Glomerular endothelial cell (primary cell): ENCODE results near the gene ARHGAP10. TPM values are rescaled to one million over a fixed set of nuclear protein-coding genes. Genes with fewer than 3 reads are reported as not detected.
A peak's percentile ranks its signal among the peaks of the same experiment; 100 is the strongest.
"Not testable (repeated sequence)": the region's sequence is repeated elsewhere in the genome, so short reads cannot be mapped to it uniquely, and the experiment has no call there.

Experiments used
- DNase-seq: peaks from one replicate; pipeline ENCODE4 v3.0.0-alpha.2; 2011; ENCODE audit warnings: low read depth, low spot score; ENCODE audit errors: extremely low read depth
- total RNA-seq: library from RNA; depleted of rRNA; stranded (reverse); fragments of >200 nt; gene quantifications from 2 replicates; pipeline ENCODE4 v1.2.3, GENCODE V29; 2015

Gene ARHGAP10
- total RNA-seq, 1 donor from 2014 or later: 16.7 TPM

GRCh38 chr4:147885216-147885615 is 153.3 kb downstream of the ARHGAP10 start:
- DNase-seq: not testable (repeated sequence)

GRCh38 chr4:147891476-147892115 is 159.7 kb downstream of the ARHGAP10 start:
- no peak for DNase-seq

DNA sequence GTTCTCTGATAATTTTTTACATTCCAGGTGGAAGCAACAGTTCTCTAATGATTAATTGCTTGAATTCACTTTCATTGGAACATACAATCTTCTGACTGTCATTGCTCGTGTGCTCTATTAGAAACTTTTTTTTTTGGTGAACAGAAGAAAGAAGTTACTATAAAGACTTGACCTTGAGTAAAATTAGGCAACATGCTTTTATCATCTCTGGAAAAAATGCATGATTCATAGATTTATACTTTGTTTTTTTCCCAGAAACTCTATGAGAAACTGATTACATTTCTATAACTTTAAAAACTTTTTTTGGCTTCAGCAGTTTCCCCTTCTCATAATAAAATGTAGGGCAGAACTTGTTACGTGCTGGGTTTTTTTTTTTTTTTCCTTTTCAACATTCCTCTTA is 167.6 kb downstream of the ARHGAP10 start:
- no peak for DNase-seq

DNA sequence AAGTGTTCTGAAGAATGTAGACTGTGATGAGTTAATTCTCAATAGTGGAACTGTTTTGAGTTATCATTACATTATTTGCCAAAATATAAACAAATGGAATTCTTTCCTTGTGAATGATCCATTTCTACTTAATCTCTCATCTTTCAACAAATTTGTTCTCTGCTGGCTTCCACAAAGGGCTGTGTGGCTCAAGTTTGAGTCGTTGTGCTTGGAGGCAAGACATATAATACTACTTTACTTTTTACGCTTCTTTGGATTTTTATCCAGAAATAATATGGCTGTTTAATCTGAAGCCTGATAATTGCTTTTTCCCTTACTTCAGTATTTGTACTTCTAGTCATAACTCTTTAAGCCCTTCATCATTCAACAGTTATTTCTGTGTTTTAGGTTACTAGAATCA is 169.5 kb downstream of the ARHGAP10 start:
- DNase-seq: no peak

DNA sequence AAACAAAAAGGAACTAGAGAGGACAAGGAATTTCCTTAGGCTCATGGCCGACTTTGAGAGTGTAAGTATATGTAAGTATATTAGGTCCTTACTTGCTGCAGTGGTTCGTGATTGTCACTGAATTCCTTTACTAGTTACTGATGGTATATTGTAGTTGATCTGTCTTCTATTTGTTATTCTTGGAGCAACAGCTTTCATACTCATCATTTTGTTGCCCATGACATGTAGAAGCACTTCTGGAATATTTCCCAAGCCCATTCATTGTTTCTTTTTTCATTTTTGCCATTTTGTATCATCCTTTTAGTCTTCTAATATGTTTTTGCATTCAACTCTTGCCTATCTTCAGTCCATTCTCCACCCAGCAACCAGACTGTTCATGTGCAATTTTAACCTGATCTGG is 170.0 kb downstream of the ARHGAP10 start:
- no peak for DNase-seq

DNA sequence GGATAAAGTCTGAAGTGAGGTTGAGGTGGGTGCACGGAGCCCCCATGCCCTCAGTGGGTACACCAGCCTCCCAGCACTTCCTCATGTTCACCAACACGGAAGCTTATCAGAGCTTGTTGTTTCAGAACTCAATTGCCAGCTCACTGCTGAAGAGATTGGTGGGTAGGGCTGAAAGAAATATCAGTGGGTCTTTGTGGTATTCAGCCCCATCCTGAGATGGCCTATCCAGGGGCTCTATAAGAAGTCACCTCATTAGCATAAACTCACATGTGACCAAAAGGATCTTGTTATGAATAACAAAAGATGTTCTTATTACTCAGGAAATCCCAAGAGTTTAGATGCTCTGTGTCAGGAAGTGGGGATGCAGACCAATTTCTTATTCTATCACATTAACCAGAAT is 177.3 kb downstream of the ARHGAP10 start:
- DNase-seq: no peak

- DNase-seq: no peak
Observed at GRCh38 chr4:147910315-147910714, 178.4 kb downstream of the ARHGAP10 start.

GRCh38 chr4:147912106-147912505 is 180.2 kb downstream of the ARHGAP10 start:
- DNase-seq: not testable (repeated sequence)

- DNase-seq: no peak
Observed at GRCh38 chr4:147913137-147913536, 181.2 kb downstream of the ARHGAP10 start.

GRCh38 chr4:147916351-147916750 is 184.5 kb downstream of the ARHGAP10 start:
- DNase-seq: peak; percentile 7

DNA sequence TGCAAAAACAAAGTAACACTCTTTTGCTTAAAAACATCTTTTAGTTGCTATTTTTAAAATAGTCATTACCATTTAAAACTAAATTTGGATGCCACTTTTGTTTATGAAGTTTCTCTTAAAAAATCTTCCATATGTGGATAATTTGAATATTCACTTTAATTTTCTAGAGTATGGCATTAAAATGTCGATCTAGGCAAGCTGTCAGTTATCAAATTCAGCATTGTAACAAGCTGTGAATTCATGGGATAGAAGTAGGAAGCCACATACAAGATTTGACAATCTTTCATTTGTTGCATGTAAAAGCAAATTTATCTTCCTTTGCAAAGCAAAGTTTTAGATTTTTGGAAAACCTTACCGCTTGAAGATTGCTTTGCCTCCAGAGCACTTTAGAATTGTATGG is 191.5 kb downstream of the ARHGAP10 start:
- DNase-seq: no peak

GRCh38 chr4:147923854-147924253 is 192.0 kb downstream of the ARHGAP10 start:
- DNase-seq: no peak

- DNase-seq: peak; percentile 10
Observed at GRCh38 chr4:147924604-147925412, 192.9 kb downstream of the ARHGAP10 start.

DNA sequence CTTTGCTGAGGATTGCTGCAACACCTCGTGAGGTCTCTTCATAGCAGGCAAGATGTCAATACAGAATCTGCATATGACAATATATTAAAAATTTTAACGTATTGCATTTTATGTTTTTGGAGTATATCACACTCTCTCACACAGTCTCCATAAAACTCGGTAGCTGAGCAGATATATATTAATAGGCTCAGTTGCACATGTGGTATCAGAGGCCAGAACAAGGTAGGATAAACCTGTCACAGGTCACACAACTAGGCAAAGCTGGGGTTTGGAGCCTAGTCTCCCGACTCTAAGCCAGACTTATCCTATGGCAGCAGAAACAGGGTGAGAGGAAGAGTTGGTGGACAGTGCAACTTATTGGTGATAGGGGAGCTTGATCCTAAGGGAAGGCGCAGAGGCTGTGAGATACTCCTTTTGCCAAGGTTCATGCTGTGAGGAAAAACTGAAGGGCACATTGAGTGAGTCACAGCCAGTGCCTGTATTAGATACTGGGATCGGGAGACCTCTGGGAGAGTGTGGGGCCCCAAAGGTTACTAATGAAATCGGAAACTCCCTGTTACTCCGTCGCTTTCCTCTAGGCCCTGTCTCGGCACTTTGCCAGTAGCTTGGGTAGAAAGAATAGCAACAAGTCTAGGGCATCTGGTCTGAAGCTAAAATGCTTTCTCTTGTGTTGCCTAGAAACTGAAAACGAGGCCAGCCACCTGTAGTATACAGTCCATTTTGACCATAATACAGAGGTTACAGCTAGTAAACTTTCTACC is 195.7 kb downstream of the ARHGAP10 start:
- DNase-seq: peak; percentile 37

DNA sequence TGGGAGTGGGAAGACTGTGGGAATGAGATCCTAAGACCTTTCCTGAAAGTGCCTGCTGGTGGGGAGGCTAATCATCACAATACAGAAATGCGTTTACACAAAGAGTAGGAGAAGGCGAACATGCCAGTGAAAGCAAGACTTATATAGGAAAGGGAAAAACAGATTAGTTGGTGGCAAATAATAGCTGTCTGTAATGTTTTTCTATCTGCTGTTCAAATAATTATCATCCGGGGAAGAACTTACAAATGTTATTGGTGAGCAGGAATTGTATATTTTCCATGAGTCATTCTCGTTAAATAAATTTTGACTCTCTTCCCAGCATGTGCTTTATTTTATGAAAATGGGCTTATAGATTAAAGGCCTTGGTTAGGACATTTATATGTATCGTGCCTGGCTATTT is 196.5 kb downstream of the ARHGAP10 start:
- peak; percentile 5 for DNase-seq

DNA sequence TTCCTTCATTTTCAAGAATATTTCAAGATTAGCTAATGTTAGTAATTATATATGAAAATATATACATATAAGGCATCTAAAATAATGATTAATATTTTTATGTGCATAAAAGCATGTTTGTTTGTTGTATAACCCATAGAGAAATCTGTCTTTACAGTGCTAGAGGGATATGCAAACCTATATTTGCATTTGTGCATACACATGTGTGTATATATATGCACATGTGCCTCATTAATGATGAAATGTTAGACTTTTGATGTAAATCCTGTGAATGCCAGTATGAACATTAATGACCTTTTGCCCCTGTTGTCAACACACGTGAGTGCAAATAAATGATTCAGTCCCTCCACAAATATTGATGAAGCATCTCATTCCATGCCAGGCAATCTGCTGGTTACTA is 197.9 kb downstream of the ARHGAP10 start:
- no peak for DNase-seq

- no peak for DNase-seq
Observed at GRCh38 chr4:147933316-147933715, 201.4 kb downstream of the ARHGAP10 start.

- no peak for DNase-seq
Observed at GRCh38 chr4:147933779-147934178, 201.9 kb downstream of the ARHGAP10 start.

DNA sequence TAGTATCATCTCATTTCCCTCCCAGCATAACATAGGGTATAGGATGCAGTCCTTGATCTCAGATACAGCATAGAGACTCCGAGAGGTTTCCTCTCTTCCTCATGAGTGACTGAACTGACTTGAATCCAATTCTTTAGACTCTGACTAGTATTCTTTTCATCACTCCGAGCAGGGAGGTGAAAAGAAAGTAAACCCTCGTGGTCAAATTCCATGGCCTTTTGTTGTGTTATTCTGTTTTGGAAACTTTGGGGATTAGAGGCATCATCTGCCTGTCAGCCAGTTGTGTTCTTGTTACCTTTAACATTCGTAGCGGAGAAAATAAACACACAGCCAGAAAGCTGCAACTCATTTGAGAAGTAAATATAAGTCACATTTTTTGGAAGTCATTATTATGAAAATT is 206.6 kb downstream of the ARHGAP10 start:
- DNase-seq: no peak

- no peak for DNase-seq
Observed at GRCh38 chr4:147940171-147940570, 208.3 kb downstream of the ARHGAP10 start.

DNA sequence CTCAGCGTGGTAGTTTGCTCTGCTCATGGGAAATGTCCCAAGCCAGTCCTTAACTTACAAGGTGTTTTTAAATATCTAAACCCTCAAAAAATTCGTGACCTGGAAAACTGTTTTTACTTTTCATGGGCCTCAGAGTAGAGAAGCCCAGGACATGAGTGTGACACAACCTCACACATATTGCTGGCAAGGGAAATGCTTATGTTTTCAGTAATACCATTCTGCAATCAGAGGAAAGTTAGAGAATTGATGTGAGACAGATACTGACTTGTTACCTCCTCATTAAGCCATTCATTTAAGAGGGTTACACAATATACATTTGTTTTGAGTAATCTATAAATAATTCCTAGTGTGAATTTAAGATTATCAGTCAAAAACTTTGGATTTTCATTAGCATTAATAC is 209.5 kb downstream of the ARHGAP10 start:
- DNase-seq: no peak

- no peak for DNase-seq
Observed at GRCh38 chr4:147942729-147943128, 210.8 kb downstream of the ARHGAP10 start.
